ENCODE data around the gene REST. TPM values are rescaled to one million over a fixed set of nuclear protein-coding genes. Genes with fewer than 3 reads are reported as not detected.

REST gene
- total RNA-seq, 1 donor = 42.1 TPM

- TF ChIP-seq CTCF (IDR thresholded peaks at IDR 0.05; ENCODE audit: insufficient read depth, low read length) = no peak
- no peak overlapping the region for H3K4me3 ChIP-seq (ENCODE audit: low read depth, low read length)
- DNase-seq (ENCODE audit: low read depth) = no peak
Measured at GRCh38 chr4:56986952-56987351, 79.3 kb downstream of the REST start.

GRCh38 chr4:56990109-56990905 lies 82.6 kb downstream of the REST start:
- H3K4me3 ChIP-seq (ENCODE audit: low read depth, low read length) = no peak overlapping the region
- no peak for TF ChIP-seq CTCF (IDR thresholded peaks at IDR 0.05; ENCODE audit: insufficient read depth, low read length)
- peak; percentile 56 for DNase-seq (ENCODE audit: low read depth)

GRCh38 chr4:56995525-56995924 lies 87.8 kb downstream of the REST start:
- peak; percentile 99 for DNase-seq (ENCODE audit: low read depth)
- no peak overlapping the region for H3K4me3 ChIP-seq (ENCODE audit: low read depth, low read length)
- no peak for TF ChIP-seq CTCF (IDR thresholded peaks at IDR 0.05; ENCODE audit: insufficient read depth, low read length)

- H3K4me3 ChIP-seq (ENCODE audit: low read depth, low read length) = no peak overlapping the region
- no peak for TF ChIP-seq CTCF (IDR thresholded peaks at IDR 0.05; ENCODE audit: insufficient read depth, low read length)
- no peak for DNase-seq (ENCODE audit: low read depth)
Measured at GRCh38 chr4:56999751-57000150, 92.1 kb downstream of the REST start.

- TF ChIP-seq CTCF (IDR thresholded peaks at IDR 0.05; ENCODE audit: insufficient read depth, low read length) = no peak
- DNase-seq (ENCODE audit: low read depth) = no peak
- H3K4me3 ChIP-seq (ENCODE audit: low read depth, low read length) = no peak overlapping the region
Measured at GRCh38 chr4:57013543-57014120, 105.9 kb downstream of the REST start.

Small RNAs within 50 kb of the gene (small RNA-seq; reads per million reads assigned to genes)
- not detected for gene RNU6-998P

Other genes with a start within 250 kb of the REST start
- 0.36 TPM in 1 of 2 replicates, not detected in the other for gene HOPX, start 226.6 kb upstream of the REST start, total RNA-seq (ENCODE audit: low replicate concordance)
- not detected in 2 replicates for gene SPINK2, start 86.2 kb upstream of the REST start, total RNA-seq (ENCODE audit: low replicate concordance)
- 15.0 and 21.2 TPM in 2 replicates for gene NOA1, start 69.7 kb downstream of the REST start, total RNA-seq (ENCODE audit: low replicate concordance)
- 94.2 and 97.0 TPM in 2 replicates for gene POLR2B, start 71.0 kb downstream of the REST start, total RNA-seq (ENCODE audit: low replicate concordance)
- gene IGFBP7, start 202.5 kb downstream of the REST start, total RNA-seq (ENCODE audit: low replicate concordance) = 263 and 2,449 TPM in 2 replicates